Neuronal stem cell (in vitro differentiated cells): ENCODE results near the gene CNTN2.

Source experiments
- DNase-seq: peaks from one replicate; pipeline ENCODE4 v3.0.0-alpha.2; 2013; ENCODE audit warnings: low spot score
- H2AFZ ChIP-seq: one replicate; pipeline ENCODE4 v1.6.1; 2013; ENCODE audit warnings: mild to moderate bottlenecking, low read length, inconsistent platforms
- H2AK5ac ChIP-seq: 2 replicates; pipeline ENCODE4 v1.6.1; 2013; ENCODE audit warnings: low read depth, mild to moderate bottlenecking, inconsistent platforms, low read length, moderate library complexity, mixed read lengths
- H2BK120ac ChIP-seq: 2 replicates; pipeline ENCODE4 v1.6.1; 2013; ENCODE audit warnings: low read depth, mild to moderate bottlenecking, inconsistent platforms, low read length, moderate library complexity, mixed read lengths
- H2BK12ac ChIP-seq: one replicate; pipeline ENCODE4 v1.6.1; 2013; ENCODE audit warnings: low read length, inconsistent platforms
- H2BK15ac ChIP-seq: 2 replicates; pipeline ENCODE4 v1.6.1; 2013; ENCODE audit warnings: mild to moderate bottlenecking, low read length, inconsistent platforms, mixed read lengths
- H2BK5ac ChIP-seq: one replicate; pipeline ENCODE4 v1.6.1; 2013; ENCODE audit warnings: inconsistent platforms, mild to moderate bottlenecking, low read length, moderate library complexity
- H3K14ac ChIP-seq: one replicate; pipeline ENCODE4 v1.6.1; 2013; ENCODE audit warnings: low read length, inconsistent platforms
- H3K18ac ChIP-seq: 2 replicates; pipeline ENCODE4 v1.6.1; 2013; ENCODE audit warnings: low read length, inconsistent platforms
- H3K23ac ChIP-seq: 2 replicates; pipeline ENCODE4 v1.6.1; 2013; ENCODE audit warnings: low read depth, mild to moderate bottlenecking, mixed read lengths, low read length, inconsistent platforms; ENCODE audit not compliant: poor library complexity
- H3K27ac ChIP-seq: replicated peaks from 3 replicates; pipeline ENCODE4 v1.5.1; 2013; ENCODE audit warnings: low read length, inconsistent platforms
- H3K27me3 ChIP-seq, 3 experiments: 2 replicates each; pipeline ENCODE4 v1.6.1; 2013; ENCODE audit warnings: low read length in 3 of 3, mild to moderate bottlenecking in 2 of 3, inconsistent platforms in 1 of 3, low read depth in 1 of 3, mixed read lengths in 1 of 3, moderate library complexity in 1 of 3; ENCODE audit not compliant: control insufficient read depth in 3 of 3, insufficient read depth in 3 of 3
- H3K36me3 ChIP-seq, 2 donors: replicated peaks in 1 of 2; 2 replicates each; pipeline ENCODE4 v1.6.1; 2013; ENCODE audit warnings: low read length in 2 of 2; ENCODE audit not compliant: control insufficient read depth in 2 of 2, insufficient read depth in 2 of 2
- H3K4ac ChIP-seq: 2 replicates; pipeline ENCODE4 v1.6.1; 2013; ENCODE audit warnings: inconsistent platforms, mild to moderate bottlenecking, low read length, moderate library complexity
- H3K4me1 ChIP-seq, 2 donors: 1 replicate in 1 of 2; 2 replicates in 1 of 2; pipeline ENCODE4 v1.6.1; 2013; ENCODE audit warnings: low read length in 2 of 2, low read depth in 1 of 2; ENCODE audit not compliant: control insufficient read depth in 2 of 2, insufficient read depth in 1 of 2
- H3K4me2 ChIP-seq: one replicate; pipeline ENCODE4 v1.6.1; 2013; ENCODE audit warnings: mild to moderate bottlenecking, low read length, inconsistent platforms; ENCODE audit not compliant: insufficient read depth, poor library complexity, severe bottlenecking
- H3K4me3 ChIP-seq, 2 donors: 2 replicates each; pipeline ENCODE4 v1.5.1; 2013; ENCODE audit warnings: low read length in 2 of 2, mild to moderate bottlenecking in 2 of 2, inconsistent platforms in 1 of 2, moderate library complexity in 1 of 2
- H3K79me1 ChIP-seq: one replicate; pipeline ENCODE4 v1.6.1; 2013; ENCODE audit warnings: low read depth, mild to moderate bottlenecking, inconsistent platforms, low read length, moderate library complexity
- H3K9ac ChIP-seq: one replicate; pipeline ENCODE4 v1.6.1; 2013; ENCODE audit warnings: mild to moderate bottlenecking, low read depth, low read length, inconsistent platforms; ENCODE audit not compliant: poor library complexity
- H3K9me3 ChIP-seq, 2 donors: replicated peaks in 1 of 2; 2 replicates each; pipeline versions ENCODE3 to v1.6.1; 2013; ENCODE audit warnings: low read length in 2 of 2, mild to moderate bottlenecking in 2 of 2, inconsistent platforms in 1 of 2, low read depth in 1 of 2, mixed read lengths in 1 of 2, moderate library complexity in 1 of 2; ENCODE audit not compliant: control insufficient read depth in 2 of 2, insufficient read depth in 1 of 2
- H4K8ac ChIP-seq: one replicate; pipeline ENCODE4 v1.6.1; 2013; ENCODE audit warnings: low read depth, mild to moderate bottlenecking, inconsistent platforms, low read length, moderate library complexity
- H4K91ac ChIP-seq: one replicate; pipeline ENCODE4 v1.6.1; 2013; ENCODE audit warnings: low read length, low read depth, mild to moderate bottlenecking, inconsistent platforms; ENCODE audit not compliant: poor library complexity
- WGBS, 2 donors: extraction: QIAGEN DNeasy Blood & Tissue Kit; methylation state at CpG; one replicate each; pipeline ENCODE4 v1.1.7; 2013; ENCODE audit warnings: missing lambda C conversion rate in 2 of 2, mixed read lengths in 1 of 2; ENCODE audit not compliant: insufficient read length in 2 of 2, insufficient replicate concordance in 1 of 2; ENCODE audit errors: extremely low coverage in 2 of 2; 5-methylcytosine and 5-hydroxymethylcytosine counted together

Gene CNTN2

DNA sequence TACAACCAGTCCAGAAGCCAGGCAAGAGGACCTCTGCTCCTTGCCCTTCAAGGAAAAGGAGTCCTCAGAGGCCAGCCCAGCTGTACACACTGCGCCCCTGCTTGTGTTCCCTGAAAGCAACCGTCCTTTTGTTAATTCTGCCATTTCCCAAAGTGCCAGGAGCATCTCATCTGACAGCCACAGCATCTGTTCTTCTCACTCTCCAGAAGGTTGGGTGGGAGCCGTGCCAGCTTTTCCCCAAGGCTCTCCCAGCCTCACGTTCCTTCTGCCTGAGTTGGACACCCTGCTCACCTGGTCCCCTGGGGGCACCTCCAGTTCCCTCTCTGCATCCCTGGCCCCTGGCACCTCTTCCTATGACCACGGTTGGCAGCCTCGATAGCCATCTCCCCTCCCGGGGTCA is 10.5 kb upstream of the CNTN2 start:
- Histone ChIP-seq H4K8ac (no peak overlapping the region), H3K23ac (no peak overlapping the region), H3K4ac (no peak overlapping the region), H2BK12ac (no peak overlapping the region), H3K79me1 (no peaks in the 10 kb centered on the region), H3K9me3 (no peaks in the 10 kb centered on the region), H3K9ac (no peak overlapping the region), H2BK120ac (no peak overlapping the region), H2BK5ac (no peak overlapping the region), H4K91ac (no peak overlapping the region), H2BK15ac (no peak overlapping the region), H2AFZ (no peak overlapping the region), H3K36me3 (no peaks in the 10 kb centered on the region), H3K4me2 (no peak overlapping the region), H3K18ac (peak overlapping the region; percentile 11), H3K27me3 (peaks cover 0 to 64% (median 2%) of the 10 kb centered on the region in 3 experiments), H2AK5ac (no peak overlapping the region), H3K4me3 (peak overlapping the region in 1 of 2 donors; percentile 22), H3K14ac (no peak overlapping the region), H3K27ac (no peak overlapping the region), H3K4me1 (peaks cover 6 to 18% of the 10 kb centered on the region in 2 donors)
- no CpG with 5 or more reads among the region's 7 CpGs for WGBS, 2 donors
- no peak for DNase-seq

DNA sequence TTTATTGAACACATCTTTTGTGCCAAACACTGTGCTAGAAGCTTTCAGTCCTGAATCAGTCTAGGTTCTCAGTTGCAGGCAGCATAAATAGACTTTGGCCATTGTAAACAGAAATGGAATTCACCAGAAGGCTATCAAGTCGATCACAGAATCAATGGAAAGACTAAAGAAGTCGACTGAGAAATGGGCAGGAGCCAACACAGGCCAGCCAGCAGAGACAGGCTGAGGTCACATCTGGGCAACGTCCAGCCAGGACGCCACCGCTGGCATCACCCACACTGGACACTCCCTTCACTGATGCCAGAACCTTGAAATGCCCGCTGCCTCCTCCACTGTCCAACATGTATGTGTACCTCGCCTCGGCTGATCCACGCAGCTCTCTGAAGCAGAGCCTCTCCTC is 5.5 kb upstream of the CNTN2 start:
- H3K27me3 ChIP-seq: peaks cover 0 to 67% (median 10%) of the 10 kb centered on the region in 3 experiments
- no peak overlapping the region for H3K9ac ChIP-seq
- H3K79me1 ChIP-seq: no peaks in the 10 kb centered on the region

GRCh38 chr1:205038132-205038786 is 4.8 kb upstream of the CNTN2 start:
- H3K9ac ChIP-seq: no peak overlapping the region
- no peak overlapping the region for H3K4me3 ChIP-seq
- no peak overlapping the region for H2AFZ ChIP-seq
- H2BK15ac ChIP-seq: no peak overlapping the region
- H3K18ac ChIP-seq: no peak overlapping the region
- no peak for DNase-seq
- H2BK5ac ChIP-seq: no peak overlapping the region
- H3K23ac ChIP-seq: no peak overlapping the region
- no peak overlapping the region for H3K27ac ChIP-seq
- no peak overlapping the region for H2BK12ac ChIP-seq
- no peaks in the 10 kb centered on the region for H3K9me3 ChIP-seq
- H3K4me1 ChIP-seq: peaks cover 0 to 3% of the 10 kb centered on the region in 2 donors
- H2BK120ac ChIP-seq: no peak overlapping the region
- no peaks in the 10 kb centered on the region for H3K36me3 ChIP-seq
- H2AK5ac ChIP-seq: no peak overlapping the region
- no peaks in the 10 kb centered on the region for H3K79me1 ChIP-seq
- no peak overlapping the region for H3K4me2 ChIP-seq
- no peak overlapping the region for H4K8ac ChIP-seq
- peaks cover 0 to 68% (median 13%) of the 10 kb centered on the region in 3 experiments for H3K27me3 ChIP-seq
- no peak overlapping the region for H4K91ac ChIP-seq
- H3K14ac ChIP-seq: no peak overlapping the region
- H3K4ac ChIP-seq: no peak overlapping the region
- WGBS, 2 donors: no CpG with 5 or more reads among the region's 6 CpGs

More for the DNA sequence above, 5.5 kb upstream of the CNTN2 start:
- Histone ChIP-seq H2BK120ac (no peak overlapping the region), H2BK15ac (no peak overlapping the region), H2BK5ac (no peak overlapping the region), H2AK5ac (no peak overlapping the region), H3K36me3 (no peaks in the 10 kb centered on the region), H4K91ac (no peak overlapping the region), H2AFZ (no peak overlapping the region), H3K27ac (no peak overlapping the region), H3K14ac (no peak overlapping the region), H3K18ac (no peak overlapping the region), H3K4me3 (no peak overlapping the region), H4K8ac (no peak overlapping the region), H3K4ac (no peak overlapping the region), H3K9me3 (no peaks in the 10 kb centered on the region), H3K4me1 (peaks cover 0 to under 1% of the 10 kb centered on the region in 2 donors), H3K4me2 (no peak overlapping the region), H3K23ac (no peak overlapping the region), H2BK12ac (no peak overlapping the region)
- no peak for DNase-seq
- no CpG with 5 or more reads among the region's 9 CpGs for WGBS, 2 donors

GRCh38 chr1:205041001-205041715 is 1.9 kb upstream of the CNTN2 start:
- peaks cover 0 to 87% (median 20%) of the 10 kb centered on the region in 3 experiments for H3K27me3 ChIP-seq
- H4K91ac ChIP-seq: no peak overlapping the region

More at GRCh38 chr1:205041001-205041715, 1.9 kb upstream of the CNTN2 start:
- Histone ChIP-seq H3K23ac (no peak overlapping the region), H4K8ac (no peak overlapping the region), H3K4me3 (no peak overlapping the region), H3K18ac (no peak overlapping the region), H3K4me1 (peaks cover 0 to 17% of the 10 kb centered on the region in 2 donors), H3K14ac (no peak overlapping the region), H2BK120ac (no peak overlapping the region), H2AFZ (no peak overlapping the region), H3K4me2 (no peak overlapping the region), H3K27ac (no peak overlapping the region), H3K9ac (no peak overlapping the region), H3K9me3 (no peaks in the 10 kb centered on the region), H2BK5ac (no peak overlapping the region), H2BK12ac (no peak overlapping the region), H3K36me3 (no peaks in the 10 kb centered on the region), H2BK15ac (no peak overlapping the region), H3K4ac (no peak overlapping the region), H3K79me1 (no peaks in the 10 kb centered on the region), H2AK5ac (no peak overlapping the region)
- WGBS, 2 donors: no CpG with 5 or more reads among the region's 4 CpGs
- DNase-seq: no peak
